PC-9 (cell line): ENCODE data around the gene GCLC. TPM values are rescaled to one million over a fixed set of nuclear protein-coding genes. Genes with fewer than 3 reads are reported as not detected.
A peak's percentile ranks its signal among the peaks of the same experiment; 100 is the strongest.

Source experiments
- Bru-seq: library from RNA; stranded (reverse); fragments of 400-500 nt; gene quantifications from one replicate; lab custom pipeline; 2021; lab: Mats Ljungman, UMichigan
- BruChase-seq, 2 experiments: library from RNA; stranded (reverse); fragments of 400-500 nt; gene quantifications; one replicate each; lab custom pipeline; 2021; lab: Mats Ljungman, UMichigan
- BruUV-seq: library from RNA; stranded (reverse); fragments of 400-500 nt; replicated peaks from 2 replicates; lab custom pipeline; 2021; lab: Mats Ljungman, UMichigan
- CTCF ChIA-PET: fragments of 300-600 bp; sonication (Branson Sonifier 250); formaldehyde crosslinking; loops from one replicate; lab custom pipeline; 2022; ENCODE audit warnings: antibody characterized with exemption; lab: Charles Lee
- POLR2A ChIA-PET: fragments of 300-600 bp; sonication (Branson Sonifier 250); formaldehyde crosslinking; loops from one replicate; lab custom pipeline; 2022; ENCODE audit warnings: antibody characterized with exemption; ENCODE audit not compliant: unreplicated experiment; lab: Charles Lee
- DNase-seq, 2 experiments: peaks; one replicate each; pipeline versions ENCODE4 v3.0.0 to v3.0.0-alpha.2; 2015 to 2022; ENCODE audit warnings: mixed read lengths in 1 of 2
- H2AFZ ChIP-seq: fragments of 200-600 bp; sonication (generic); 2 replicates; pipeline ENCODE4 v1.8.1; 2017; ENCODE audit warnings: antibody characterized with exemption
- H3F3A ChIP-seq: fragments of 200-600 bp; sonication (generic); 2 replicates; pipeline ENCODE4 v1.8.1; 2017; ENCODE audit warnings: antibody characterized with exemption, mild to moderate bottlenecking, low read depth; ENCODE audit not compliant: insufficient read depth
- H3K27ac ChIP-seq: fragments of 200-600 bp; sonication (generic); 2 replicates; pipeline ENCODE4 v1.6.1; 2016; ENCODE audit warnings: mixed run types
- H3K27me3 ChIP-seq: fragments of 200-600 bp; sonication (generic); 2 replicates; pipeline ENCODE4 v1.6.1; 2016; ENCODE audit warnings: low read depth, mixed run types; ENCODE audit not compliant: insufficient read depth
- H3K36me3 ChIP-seq: fragments of 200-600 bp; sonication (generic); 2 replicates; pipeline ENCODE4 v1.6.1; 2016; ENCODE audit warnings: low read depth, mixed run types
- H3K4me1 ChIP-seq: fragments of 200-600 bp; sonication (generic); replicated peaks from 2 replicates; pipeline ENCODE4 v1.6.1; 2016; ENCODE audit warnings: mixed run types; ENCODE audit not compliant: insufficient read depth
- H3K4me2 ChIP-seq: fragments of 200-600 bp; sonication (generic); 2 replicates; pipeline ENCODE4 v1.6.1; 2017; ENCODE audit warnings: mixed run types
- H3K4me3 ChIP-seq: fragments of 200-600 bp; sonication (generic); 2 replicates; pipeline ENCODE4 v1.6.1; 2016; ENCODE audit warnings: mixed run types
- H3K79me2 ChIP-seq: fragments of 200-600 bp; sonication (generic); 2 replicates; pipeline ENCODE4 v1.6.1; 2017; ENCODE audit warnings: low read depth, mixed run types
- H3K9me2 ChIP-seq: fragments of 200-600 bp; sonication (generic); 2 replicates; pipeline ENCODE4 v1.8.1; 2017; ENCODE audit warnings: mild to moderate bottlenecking; ENCODE audit not compliant: insufficient read depth
- H3K9me3 ChIP-seq: fragments of 200-600 bp; sonication (generic); 2 replicates; pipeline ENCODE4 v1.8.1; 2016; ENCODE audit warnings: low read depth; ENCODE audit not compliant: insufficient read depth
- H4K20me1 ChIP-seq: fragments of 200-600 bp; sonication (generic); 2 replicates; pipeline ENCODE4 v1.8.1; 2017; ENCODE audit not compliant: insufficient read depth
- CTCF ChIP-seq: fragments of 200-600 bp; sonication (generic); conservative IDR thresholded peaks from 2 replicates; pipeline ENCODE4 v1.6.1; 2017; ENCODE audit warnings: mixed run types, antibody characterized with exemption, mild to moderate bottlenecking, moderate library complexity
- EZH2 ChIP-seq: fragments of 200-600 bp; sonication (generic); IDR thresholded peaks from 2 replicates; pipeline ENCODE4 v1.8.0; 2017; ENCODE audit warnings: antibody characterized with exemption, low read depth
- intact Hi-C: fragments of 100-400 bp; cut with micrococcal nuclease; formaldehyde crosslinking; loops from one replicate; pipeline ENCODE4 v1.10.0; 2022; ENCODE audit not compliant: unreplicated experiment
- long read RNA-seq: library from polyadenylated mRNA; stranded (forward); transcript quantifications from one replicate; pipeline ENCODE4 v2.0.0, GENCODE V29; 2022
- total RNA-seq: library from RNA; stranded (reverse); gene quantifications from 2 replicates; pipeline ENCODE4 v1.2.3, GENCODE V29; 2021

Gene GCLC
- total RNA-seq = 213 and 254 TPM in 2 replicates
- percentile 98 among the genes with signal in this experiment for Bru-seq, nascent RNA
- percentile 98 among the genes with signal in this experiment for BruChase-seq, experiment 1, labeled RNA remaining after a 2-hour chase
- percentile 96 among the genes with signal in this experiment for BruChase-seq, experiment 2, labeled RNA remaining after a 6-hour chase
- long read RNA-seq, transcript GCLC-215 (16 exons, 3,785 nt) = major isoform, 133 of 171 reads
- long read RNA-seq, partial matches to known transcripts = 4 of 171 reads
- long read RNA-seq, other reads (novel, unspliced or antisense) = 32 of 171 reads

GRCh38 chr6:53544470-53545308 is at the start of gene GCLC:
TSS of gene GCLC (minus strand) at chr6:53545101. CDS start at chr6:53544645, 456 bp downstream.
- H4K20me1 ChIP-seq = peaks cover 46% of the 10 kb centered on the region
- no peaks in the 10 kb centered on the region for H3K9me3 ChIP-seq
- peak within 1 kb of the TSS; percentile 96 for H3K27ac ChIP-seq
- peaks cover 22% of the 10 kb centered on the region; the same call in 1 of the 2 replicates for H3F3A ChIP-seq
- POLR2A ChIA-PET = interaction anchor here (0.6 to 1.2 kb wide), 8 partner anchors 9 to 606 kb away, joined by 3 to 9 read pairs (median 3); no protein-coding TSS in a partner anchor
- peak; percentile 61; the same call in 1 of the 2 replicates for TF ChIP-seq CTCF
- TF ChIP-seq EZH2 = no peak
- peak within 1 kb of the TSS; percentile 98 for H3K4me2 ChIP-seq
- BruUV-seq = no TSS peak
- no peaks in the 10 kb centered on the region for H3K9me2 ChIP-seq
- H3K4me3 ChIP-seq = peak within 1 kb of the TSS; percentile 79
- peaks cover 76% of the 10 kb centered on the region for H3K79me2 ChIP-seq
- peaks cover 34% of the 10 kb centered on the region for H3K36me3 ChIP-seq
- CTCF ChIA-PET = interaction anchor here (0.6 kb wide), 2 partner anchors 129 to 436 kb away, joined by 3 to 4 read pairs; no protein-coding TSS in a partner anchor
- peak; percentile 85 to 95 for DNase-seq
- H2AFZ ChIP-seq = peak within 1 kb of the TSS; percentile 75; the same call in 1 of the 2 replicates
- H3K27me3 ChIP-seq = no peaks in the 10 kb centered on the region
- peaks cover 52% of the 10 kb centered on the region for H3K4me1 ChIP-seq
- intact Hi-C loops = loop anchor here (2.0 to 5.0 kb wide), 4 partner anchors 106 to 432 kb away; no protein-coding TSS in a partner anchor

DNA sequence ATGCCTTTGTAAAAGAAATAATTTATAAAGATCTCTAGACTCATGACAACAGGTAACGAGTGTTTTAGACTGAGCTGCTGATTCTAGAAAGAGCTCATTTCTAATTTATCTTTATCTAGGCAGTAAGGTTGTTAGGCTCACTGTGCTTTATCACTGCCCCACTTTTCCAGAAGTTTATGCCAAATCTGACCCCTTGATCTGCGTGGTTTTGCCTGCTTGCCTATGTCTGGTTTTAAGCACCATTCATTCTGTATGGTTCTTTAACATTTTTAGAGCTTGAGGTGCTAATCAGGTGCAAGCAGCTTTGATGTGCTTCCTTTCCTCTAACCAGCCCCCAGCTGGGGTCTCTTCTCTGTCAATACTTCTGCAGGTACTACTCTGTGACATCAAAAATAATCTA is 49.7 kb upstream of the GCLC start:
- BruUV-seq = no TSS peak
- intact Hi-C loops = no loop called here
- Histone ChIP-seq H3F3A (no peaks in the 10 kb centered on the region), H3K36me3 (no peaks in the 10 kb centered on the region; the same call in 1 of the 2 replicates), H2AFZ (no peak overlapping the region), H3K27me3 (no peaks in the 10 kb centered on the region), H3K4me1 (0 out of 2 replicates have a peak, but pooled peaks cover 7% of the 10 kb centered on the region), H3K4me3 (no peak overlapping the region), H3K79me2 (no peaks in the 10 kb centered on the region), H3K9me2 (no peaks in the 10 kb centered on the region), H3K27ac (no peak overlapping the region), H4K20me1 (no peaks in the 10 kb centered on the region), H3K4me2 (no peak overlapping the region), H3K9me3 (no peaks in the 10 kb centered on the region; the same call in 1 of the 2 replicates)
- no peak for DNase-seq
- TF ChIP-seq CTCF = no peak
- TF ChIP-seq EZH2 = no peak
- POLR2A ChIA-PET = no interaction called here
- CTCF ChIA-PET = interaction anchor here (0.6 kb wide), 1 partner anchor 119 kb away, joined by 21 read pairs; no protein-coding TSS in a partner anchor

DNA sequence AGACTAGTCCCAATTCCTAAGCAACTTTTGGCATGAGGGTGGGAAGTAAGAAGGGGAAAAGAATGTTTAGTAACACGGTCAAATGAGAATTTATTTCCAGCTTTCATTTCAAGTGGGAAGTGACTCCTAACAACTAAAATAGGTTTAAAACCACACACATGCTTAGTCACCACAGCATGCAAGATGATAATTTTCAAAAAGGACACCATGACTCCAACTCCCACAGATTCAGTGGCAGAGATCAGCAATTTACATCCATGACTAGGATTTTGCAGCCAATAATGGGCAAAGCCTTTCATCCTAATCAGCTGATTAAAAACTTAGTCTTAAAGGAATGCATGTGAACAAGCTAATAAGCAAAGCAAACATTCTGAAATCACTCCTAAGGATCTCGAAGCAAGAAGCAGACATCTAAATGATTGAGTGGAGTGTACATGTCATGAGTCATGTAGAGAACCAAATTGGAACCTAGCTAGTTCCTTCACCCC is 48.1 kb upstream of the GCLC start:
- no peak overlapping the region for H3K4me3 ChIP-seq
- ChIA-PET POLR2A (no interaction called here), CTCF (interaction anchor here (0.6 kb wide), 1 partner anchor 12 kb away, joined by 10 read pairs; no protein-coding TSS in a partner anchor)
- H3K4me1 ChIP-seq = 0 out of 2 replicates have a peak, but pooled peaks cover 7% of the 10 kb centered on the region
- no peak overlapping the region for H3K27ac ChIP-seq
- no TSS peak for BruUV-seq
- no peaks in the 10 kb centered on the region for H3K9me2 ChIP-seq
- intact Hi-C loops = no loop called here
- H2AFZ ChIP-seq = no peak overlapping the region
- no peaks in the 10 kb centered on the region for H4K20me1 ChIP-seq
- no peak overlapping the region for H3K4me2 ChIP-seq
- H3K79me2 ChIP-seq = no peaks in the 10 kb centered on the region
- TF ChIP-seq EZH2 (no peak), CTCF (no peak)
- H3F3A ChIP-seq = no peaks in the 10 kb centered on the region
- no peaks in the 10 kb centered on the region for H3K27me3 ChIP-seq
- no peaks in the 10 kb centered on the region; the same call in 1 of the 2 replicates for H3K9me3 ChIP-seq
- DNase-seq = peak in 1 of 2 experiments; percentile 54
- no peaks in the 10 kb centered on the region; the same call in 1 of the 2 replicates for H3K36me3 ChIP-seq
